Measurements from ENCODE around the gene SRGN.

DNA sequence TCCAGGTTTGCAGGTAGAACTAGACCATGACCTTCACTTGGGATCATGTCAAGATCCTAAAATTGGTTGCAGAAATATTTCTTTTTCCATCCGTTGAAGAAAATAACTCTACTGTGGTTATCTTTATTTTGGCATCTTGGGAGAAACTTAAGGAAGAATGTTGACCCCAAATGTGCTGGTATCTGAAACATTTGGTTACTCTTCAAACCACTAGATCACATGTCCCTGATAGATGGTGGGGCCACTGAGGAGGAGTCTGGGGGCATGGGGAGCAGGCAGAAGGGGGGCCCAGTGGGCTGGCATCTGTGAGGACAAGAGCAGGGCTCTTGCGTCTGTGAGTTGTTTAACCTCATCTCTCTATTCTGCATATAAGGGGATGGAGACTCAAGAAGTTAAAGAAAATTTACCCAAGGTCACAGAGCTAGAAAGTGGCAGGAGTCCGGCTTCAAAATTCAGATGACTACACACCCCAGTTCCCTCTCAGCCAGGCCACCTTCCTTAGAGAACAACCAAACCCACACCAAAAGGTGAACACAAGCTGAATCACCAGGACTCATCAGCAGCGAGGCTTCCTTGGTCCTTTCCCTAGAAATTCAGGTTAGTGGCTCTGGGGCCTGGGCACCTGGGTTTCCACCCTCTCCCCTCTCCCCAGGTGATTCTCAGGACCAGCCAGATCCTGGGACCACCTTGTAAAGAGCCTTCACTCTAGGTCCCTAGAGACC lies 40.6 kb upstream of the SRGN start:
- TF ChIP-seq, protein P1, sequence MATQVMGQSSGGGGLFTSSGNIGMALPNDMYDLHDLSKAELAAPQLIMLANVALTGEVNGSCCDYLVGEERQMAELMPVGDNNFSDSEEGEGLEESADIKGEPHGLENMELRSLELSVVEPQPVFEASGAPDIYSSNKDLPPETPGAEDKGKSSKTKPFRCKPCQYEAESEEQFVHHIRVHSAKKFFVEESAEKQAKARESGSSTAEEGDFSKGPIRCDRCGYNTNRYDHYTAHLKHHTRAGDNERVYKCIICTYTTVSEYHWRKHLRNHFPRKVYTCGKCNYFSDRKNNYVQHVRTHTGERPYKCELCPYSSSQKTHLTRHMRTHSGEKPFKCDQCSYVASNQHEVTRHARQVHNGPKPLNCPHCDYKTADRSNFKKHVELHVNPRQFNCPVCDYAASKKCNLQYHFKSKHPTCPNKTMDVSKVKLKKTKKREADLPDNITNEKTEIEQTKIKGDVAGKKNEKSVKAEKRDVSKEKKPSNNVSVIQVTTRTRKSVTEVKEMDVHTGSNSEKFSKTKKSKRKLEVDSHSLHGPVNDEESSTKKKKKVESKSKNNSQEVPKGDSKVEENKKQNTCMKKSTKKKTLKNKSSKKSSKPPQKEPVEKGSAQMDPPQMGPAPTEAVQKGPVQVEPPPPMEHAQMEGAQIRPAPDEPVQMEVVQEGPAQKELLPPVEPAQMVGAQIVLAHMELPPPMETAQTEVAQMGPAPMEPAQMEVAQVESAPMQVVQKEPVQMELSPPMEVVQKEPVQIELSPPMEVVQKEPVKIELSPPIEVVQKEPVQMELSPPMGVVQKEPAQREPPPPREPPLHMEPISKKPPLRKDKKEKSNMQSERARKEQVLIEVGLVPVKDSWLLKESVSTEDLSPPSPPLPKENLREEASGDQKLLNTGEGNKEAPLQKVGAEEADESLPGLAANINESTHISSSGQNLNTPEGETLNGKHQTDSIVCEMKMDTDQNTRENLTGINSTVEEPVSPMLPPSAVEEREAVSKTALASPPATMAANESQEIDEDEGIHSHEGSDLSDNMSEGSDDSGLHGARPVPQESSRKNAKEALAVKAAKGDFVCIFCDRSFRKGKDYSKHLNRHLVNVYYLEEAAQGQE (IDR thresholded peaks at IDR 0.05; ENCODE audit: low read depth): no peak
- TF ChIP-seq CREB1 (IDR thresholded peaks at IDR 0.05; ENCODE audit: low read depth) (no peak), TAF1 (IDR thresholded peaks at IDR 0.05; ENCODE audit: low read depth) (no peak), EP300 (IDR thresholded peaks at IDR 0.05; ENCODE audit: borderline replicate concordance) (no peak)
- TF ChIP-seq, protein P2, sequence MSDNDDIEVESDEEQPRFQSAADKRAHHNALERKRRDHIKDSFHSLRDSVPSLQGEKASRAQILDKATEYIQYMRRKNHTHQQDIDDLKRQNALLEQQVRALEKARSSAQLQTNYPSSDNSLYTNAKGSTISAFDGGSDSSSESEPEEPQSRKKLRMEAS (IDR thresholded peaks at IDR 0.05): no peak
